ENCODE data around the gene SAMHD1. TPM values are rescaled to one million over a fixed set of nuclear protein-coding genes. Genes with fewer than 3 reads are reported as not detected.
A peak's percentile ranks its signal among the peaks of the same experiment; 100 is the strongest.

SAMHD1 gene
- total and polyA plus RNA-seq, 9 of the 15 experiments (the other 6 are each of a cell fraction or from before 2014, with no cell fraction given): 6.8 to 20.4 (median 14.8) TPM

GRCh38 chr20:36924167-36925045 lies 27.1 kb downstream of the SAMHD1 start (continued):
- TF ChIP-seq RREB1 (CRISPR knock-in tag; IDR thresholded peaks at IDR 0.05) (no peak), ZNF785 (CRISPR knock-in tag; IDR thresholded peaks at IDR 0.05) (no peak), ZNF316 (IDR thresholded peaks at IDR 0.05) (peak; percentile 75; the same call in 1 of the 2 replicates), SMARCB1 (IDR thresholded peaks at IDR 0.05; ENCODE audit: insufficient read length, low read depth) (no peak), TBL1XR1 (IDR thresholded peaks at IDR 0.05; ENCODE audit: low read length in 2 of 2) (no peak), MBD2 (IDR thresholded peaks at IDR 0.05; ENCODE audit: borderline replicate concordance, low read depth) (no peak), TAF7 (tag; IDR thresholded peaks at IDR 0.05) (no peak), ZNF41 (CRISPR knock-in tag; conservative IDR thresholded peaks at IDR 0.05) (no peak), HNRNPK (IDR thresholded peaks at IDR 0.05; ENCODE audit: low read depth, low read length, poor library complexity, severe bottlenecking) (no peak), ZFP91 (CRISPR knock-in tag; IDR thresholded peaks at IDR 0.05) (no peak), FOS (IDR thresholded peaks at IDR 0.05; ENCODE audit: extremely low read depth, insufficient read length) (no peak), POLR2G (IDR thresholded peaks at IDR 0.05; ENCODE audit: low read depth, low read length) (no peak), CCAR2 (IDR thresholded peaks at IDR 0.05; ENCODE audit: low read depth, low read length) (no peak), FOXP1 (CRISPR knock-in tag; IDR thresholded peaks at IDR 0.05) (no peak), ARID1B (IDR thresholded peaks at IDR 0.05) (peak; percentile 84), TAL1 (IDR thresholded peaks at IDR 0.05) (peak; percentile 64), GABPB2 (CRISPR knock-in tag; conservative IDR thresholded peaks at IDR 0.05) (no peak), FOXA1 (IDR thresholded peaks at IDR 0.05; ENCODE audit: borderline replicate concordance) (no peak), KDM4B (IDR thresholded peaks at IDR 0.05; ENCODE audit: borderline replicate concordance in 2 of 2, low read depth in 1 of 2) (no peak), ZNF561 (CRISPR knock-in tag; conservative IDR thresholded peaks at IDR 0.05) (no peak), ZNF263 (CRISPR knock-in tag; IDR thresholded peaks at IDR 0.05; ENCODE audit: borderline replicate concordance) (no peak)
- TF ChIP-seq, protein P1, sequence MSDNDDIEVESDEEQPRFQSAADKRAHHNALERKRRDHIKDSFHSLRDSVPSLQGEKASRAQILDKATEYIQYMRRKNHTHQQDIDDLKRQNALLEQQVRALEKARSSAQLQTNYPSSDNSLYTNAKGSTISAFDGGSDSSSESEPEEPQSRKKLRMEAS (CRISPR knock-in tag; IDR thresholded peaks at IDR 0.05): no peak

All from K562 (cell line).